ENCODE measurements around the gene MYCBPAP. TPM values are rescaled to one million over a fixed set of nuclear protein-coding genes. Genes with fewer than 3 reads are reported as not detected.

MYCBPAP gene
- total and polyA plus RNA-seq, 4 donors: 0.73 to 6.4 (median 2.8) TPM

DNA sequence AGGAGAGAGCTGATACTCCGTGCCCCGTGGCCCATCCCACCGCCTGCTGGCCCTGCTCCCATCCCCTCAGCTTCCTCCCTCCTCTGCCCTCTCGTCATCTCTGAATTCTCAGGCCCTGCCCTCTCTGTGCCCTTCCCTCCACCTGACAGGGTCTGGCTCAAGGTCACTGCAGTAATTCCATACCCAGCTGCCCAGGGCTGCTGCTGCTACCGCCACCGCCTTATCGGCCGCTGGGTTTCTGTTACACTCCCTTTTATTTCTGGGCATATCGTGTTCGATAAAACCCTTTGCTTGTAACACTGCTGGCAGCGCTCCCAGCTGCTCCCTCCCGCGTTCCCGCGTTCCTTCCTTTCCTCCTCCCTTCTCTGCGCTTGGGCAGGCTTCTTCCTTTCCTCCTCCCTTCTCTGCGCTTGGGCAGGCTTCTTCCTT, 25.5 kb downstream of the MYCBPAP start:
- Histone ChIP-seq H3K36me3 (ENCODE audit: control insufficient read depth in 4 of 4, insufficient read depth in 4 of 4, low read length in 4 of 4) (no peaks in the 10 kb centered on the region), H3K27ac (ENCODE audit: low read depth in 1 of 2, low read length in 1 of 2) (peak overlapping the region in 1 of 2 donors; percentile 72), H3K4me1 (ENCODE audit: control insufficient read depth in 5 of 5, insufficient read depth in 5 of 5, low read length in 5 of 5) (peaks cover 0 to 32% (median 7%) of the 10 kb centered on the region in 5 donors), H3K9me3 (ENCODE audit: control insufficient read depth in 4 of 4, insufficient read depth in 3 of 4, low read length in 3 of 4) (peaks cover 0 to 1% (median 0%) of the 10 kb centered on the region in 4 donors), H3K4me3 (no peak overlapping the region), H3K27me3 (ENCODE audit: control insufficient read depth in 3 of 3, insufficient read depth in 3 of 3, low read length in 2 of 3) (peaks cover 0 to 4% (median 4%) of the 10 kb centered on the region in 3 donors), H3K9ac (ENCODE audit: insufficient read depth in 1 of 2, low read length in 2 of 2) (peak overlapping the region in 1 of 2 donors; percentile 16)
- ATAC-seq (ENCODE audit: insufficient read depth, low FRiP score) (no peak), DNase-seq (peak; percentile 72 to 83 (median 74))
- 2% methylated on average over 15 to 17 of the region's 17 CpGs for WGBS, 2 donors
- no peak for TF ChIP-seq CTCF (IDR thresholded peaks at IDR 0.05; ENCODE audit: control extremely low read depth, extremely low read depth)

DNA sequence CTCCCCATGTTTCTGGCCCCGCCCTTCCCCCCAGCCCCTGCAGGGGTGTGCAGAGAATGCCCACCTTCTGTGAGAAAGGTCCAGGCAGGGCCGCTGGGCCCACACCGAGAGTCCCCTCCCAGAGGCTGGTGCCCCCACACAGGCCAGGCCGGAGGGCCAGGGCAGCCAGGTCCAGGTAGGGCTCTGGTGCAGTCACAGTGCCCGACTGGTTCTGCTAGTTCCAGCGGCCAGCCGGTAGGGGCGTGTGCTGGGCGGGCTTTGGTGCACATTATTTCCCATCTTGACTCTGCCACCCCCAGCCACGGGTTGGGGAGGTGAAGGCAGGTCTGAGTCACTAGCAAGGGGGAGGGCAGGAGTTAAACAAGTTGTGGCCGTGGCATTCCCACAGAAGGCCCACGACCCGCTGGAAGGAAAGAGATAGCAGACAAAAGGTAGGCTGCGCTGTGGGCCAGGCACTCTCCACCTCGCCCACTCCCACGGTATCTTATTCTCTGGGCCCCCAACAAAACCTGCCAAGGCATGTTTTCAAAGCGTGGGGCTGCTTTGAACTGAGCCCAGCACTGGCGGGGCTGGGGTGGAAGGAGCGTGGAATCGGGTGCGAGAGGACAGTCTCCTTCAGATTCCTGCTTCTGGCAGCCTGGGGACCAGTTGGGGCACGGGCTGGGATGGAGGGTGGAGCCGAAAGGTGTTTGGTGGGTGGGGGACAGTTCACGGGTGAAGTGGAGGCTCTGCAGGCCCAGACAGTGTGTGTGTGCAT, 26.2 kb downstream of the MYCBPAP start:
- peak; percentile 30 for ATAC-seq (ENCODE audit: insufficient read depth, low FRiP score)
- DNase-seq: peak in 2 of 3 donors; percentile 35 to 39

DNA sequence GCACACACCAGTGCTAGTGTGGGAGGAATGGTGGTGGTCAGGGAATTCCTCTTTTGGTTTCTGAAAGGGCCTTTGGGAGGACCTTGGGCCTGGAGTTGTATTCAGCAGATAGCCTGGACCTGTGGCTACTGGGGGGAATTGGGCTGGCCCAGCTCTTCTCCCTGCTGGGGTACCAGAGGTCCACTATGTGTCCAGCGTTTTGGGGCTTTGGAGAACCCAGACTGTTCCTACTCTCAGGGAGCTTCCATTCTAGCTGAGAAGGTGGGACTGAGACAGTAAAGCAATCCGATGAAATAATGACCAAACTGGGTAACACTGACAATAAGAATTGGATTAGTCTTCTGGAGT, 26.7 kb downstream of the MYCBPAP start:
- Histone ChIP-seq H3K4me3 (no peak overlapping the region), H3K27me3 (ENCODE audit: control insufficient read depth in 3 of 3, insufficient read depth in 3 of 3, low read length in 2 of 3) (peaks cover 0 to 4% (median 4%) of the 10 kb centered on the region in 3 donors), H3K4me1 (ENCODE audit: control insufficient read depth in 5 of 5, insufficient read depth in 5 of 5, low read length in 5 of 5) (peaks cover 0 to 32% (median 7%) of the 10 kb centered on the region in 5 donors), H3K27ac (ENCODE audit: low read depth in 1 of 2, low read length in 1 of 2) (peak overlapping the region in 1 of 2 donors; percentile 72), H3K9ac (ENCODE audit: insufficient read depth in 1 of 2, low read length in 2 of 2) (no peak overlapping the region), H3K9me3 (ENCODE audit: control insufficient read depth in 4 of 4, insufficient read depth in 3 of 4, low read length in 3 of 4) (peaks cover 0 to 1% (median 0%) of the 10 kb centered on the region in 4 donors), H3K36me3 (ENCODE audit: control insufficient read depth in 4 of 4, insufficient read depth in 4 of 4, low read length in 4 of 4) (no peaks in the 10 kb centered on the region)
- ATAC-seq (ENCODE audit: insufficient read depth, low FRiP score) (no peak), DNase-seq (no peak)
- no peak for TF ChIP-seq CTCF (IDR thresholded peaks at IDR 0.05; ENCODE audit: control extremely low read depth, extremely low read depth)
- WGBS, 2 donors: 90 to 95% methylated on average over 2 of the region's 2 CpGs

More for the DNA sequence above, 26.2 kb downstream of the MYCBPAP start:
- Histone ChIP-seq H3K4me3 (no peak overlapping the region), H3K27me3 (ENCODE audit: control insufficient read depth in 3 of 3, insufficient read depth in 3 of 3, low read length in 2 of 3) (peaks cover 0 to 4% (median 4%) of the 10 kb centered on the region in 3 donors), H3K9me3 (ENCODE audit: control insufficient read depth in 4 of 4, insufficient read depth in 3 of 4, low read length in 3 of 4) (peaks cover 0 to 1% (median 0%) of the 10 kb centered on the region in 4 donors), H3K36me3 (ENCODE audit: control insufficient read depth in 4 of 4, insufficient read depth in 4 of 4, low read length in 4 of 4) (no peaks in the 10 kb centered on the region), H3K27ac (ENCODE audit: low read depth in 1 of 2, low read length in 1 of 2) (peak overlapping the region in 1 of 2 donors; percentile 72), H3K4me1 (ENCODE audit: control insufficient read depth in 5 of 5, insufficient read depth in 5 of 5, low read length in 5 of 5) (peaks cover 0 to 32% (median 7%) of the 10 kb centered on the region in 5 donors), H3K9ac (ENCODE audit: insufficient read depth in 1 of 2, low read length in 2 of 2) (no peak overlapping the region)
- 57 to 61% methylated on average over 24 of the region's 24 CpGs for WGBS, 2 donors
- TF ChIP-seq CTCF (IDR thresholded peaks at IDR 0.05; ENCODE audit: control extremely low read depth, extremely low read depth): no peak
